Endothelial cell of hepatic sinusoid (primary cell): ENCODE measurements around the gene TKT.

Experiments used
- in situ Hi-C: cut with HindIII; loops from 2 replicates; pipeline ENCODE4 v1.10.0; 2017; ENCODE audit warnings: low sequenced_read_pairs

The TKT gene

DNA sequence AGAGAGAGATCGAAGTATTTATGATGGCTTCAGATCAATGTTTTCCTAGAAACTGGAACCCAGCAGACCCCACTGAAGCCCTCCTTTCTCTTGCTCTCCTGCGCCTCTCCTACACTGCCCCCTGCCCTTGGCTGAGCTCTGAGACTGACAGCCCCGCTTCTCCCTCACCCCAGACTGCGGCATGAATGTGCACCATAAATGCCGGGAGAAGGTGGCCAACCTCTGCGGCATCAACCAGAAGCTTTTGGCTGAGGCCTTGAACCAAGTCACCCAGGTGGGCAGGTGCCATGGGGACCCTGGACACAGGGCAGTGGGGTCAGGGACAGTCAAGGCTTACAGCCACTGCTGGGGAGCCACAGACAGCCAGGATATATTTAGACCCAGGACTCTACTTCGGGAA is 71.1 kb downstream of the TKT start:
- in situ Hi-C loops, result loop anchor here (5.0 kb wide), 2 partner anchors 32 to 58 kb away; no protein-coding TSS in a partner anchor

DNA sequence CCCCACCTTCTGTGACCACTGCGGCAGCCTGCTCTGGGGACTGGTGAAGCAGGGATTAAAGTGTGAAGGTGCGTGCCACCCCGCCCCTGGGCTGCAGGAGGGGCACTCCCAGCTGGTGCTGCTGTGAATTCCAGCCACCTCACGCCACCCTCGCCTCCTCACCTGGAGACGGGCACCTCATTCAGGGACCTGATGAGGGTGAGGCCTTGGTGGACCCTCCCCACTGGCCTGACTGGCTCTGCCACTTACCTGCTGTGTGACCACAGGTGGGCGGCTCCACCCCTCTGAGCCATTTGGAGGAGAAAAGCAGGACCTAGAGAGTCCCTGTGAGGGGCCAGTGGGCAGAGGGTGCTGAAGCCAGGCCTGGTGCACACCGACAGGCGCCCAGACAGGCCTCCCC is 72.3 kb downstream of the TKT start:
- in situ Hi-C loops, result no loop called here

DNA sequence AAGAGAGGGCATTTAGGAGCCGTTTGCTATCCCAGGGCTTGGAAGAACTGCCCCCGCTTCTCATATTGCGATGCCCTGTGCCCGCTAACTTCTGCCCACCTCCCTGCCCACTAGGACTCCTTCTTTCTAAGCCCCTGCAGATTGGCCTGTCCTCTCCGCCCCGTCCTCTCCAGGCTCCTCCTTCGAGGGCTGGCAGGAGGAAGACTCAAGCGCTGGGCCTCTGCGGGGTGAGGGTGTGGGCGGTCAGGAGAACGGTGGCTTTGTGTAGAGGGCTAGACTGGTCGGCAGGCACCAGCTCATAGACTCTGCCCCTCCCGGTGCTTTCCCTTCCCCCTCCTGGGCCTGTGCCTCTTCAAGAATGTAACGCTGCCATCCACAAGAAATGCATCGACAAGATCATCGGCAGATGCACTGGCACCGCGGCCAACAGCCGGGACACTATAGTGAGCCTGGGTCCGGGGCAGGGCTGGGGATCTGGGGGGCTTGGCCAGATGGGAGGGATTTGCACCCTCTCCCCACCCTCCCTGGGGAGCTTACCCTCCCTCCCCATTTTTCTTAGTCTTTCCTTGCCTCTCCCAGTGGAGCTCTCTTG is 73.0 kb downstream of the TKT start:
- in situ Hi-C loops, result no loop called here

DNA sequence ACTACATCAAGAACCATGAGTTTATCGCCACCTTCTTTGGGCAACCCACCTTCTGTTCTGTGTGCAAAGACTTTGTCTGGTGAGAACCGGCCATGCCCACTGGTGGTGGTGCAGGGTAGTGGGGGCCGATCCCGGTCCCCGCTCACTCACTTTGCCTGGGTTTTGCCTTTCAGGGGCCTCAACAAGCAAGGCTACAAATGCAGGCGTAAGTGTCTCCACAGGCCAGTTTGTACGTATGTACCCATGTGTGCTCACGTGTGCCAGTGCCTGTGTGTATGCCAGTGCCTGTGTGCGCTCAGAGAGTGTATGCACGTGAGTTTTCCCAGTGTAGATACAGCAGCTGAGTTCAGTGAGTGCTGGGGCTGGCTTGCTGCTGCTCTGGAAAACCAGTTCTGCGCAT is 74.3 kb downstream of the TKT start:
- in situ Hi-C loops, result no loop called here

DNA sequence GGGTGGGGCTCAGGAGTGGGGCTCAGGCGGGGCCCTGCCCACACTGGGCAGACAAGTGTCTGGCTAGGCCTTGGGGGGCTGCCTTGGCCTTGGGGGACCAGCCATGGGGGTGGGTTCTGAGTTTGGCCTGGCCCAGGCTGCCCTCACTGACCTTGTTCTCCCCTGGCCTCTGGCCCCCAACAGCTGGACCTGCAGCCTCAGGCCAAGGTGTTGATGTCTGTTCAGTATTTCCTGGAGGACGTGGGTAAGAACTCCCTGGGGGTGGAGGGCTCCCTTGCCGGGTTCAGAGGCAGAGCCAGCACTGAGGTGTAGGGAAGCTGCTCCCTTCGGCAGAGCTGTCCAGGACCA is 74.8 kb downstream of the TKT start:
- in situ Hi-C loops, result no loop called here

DNA sequence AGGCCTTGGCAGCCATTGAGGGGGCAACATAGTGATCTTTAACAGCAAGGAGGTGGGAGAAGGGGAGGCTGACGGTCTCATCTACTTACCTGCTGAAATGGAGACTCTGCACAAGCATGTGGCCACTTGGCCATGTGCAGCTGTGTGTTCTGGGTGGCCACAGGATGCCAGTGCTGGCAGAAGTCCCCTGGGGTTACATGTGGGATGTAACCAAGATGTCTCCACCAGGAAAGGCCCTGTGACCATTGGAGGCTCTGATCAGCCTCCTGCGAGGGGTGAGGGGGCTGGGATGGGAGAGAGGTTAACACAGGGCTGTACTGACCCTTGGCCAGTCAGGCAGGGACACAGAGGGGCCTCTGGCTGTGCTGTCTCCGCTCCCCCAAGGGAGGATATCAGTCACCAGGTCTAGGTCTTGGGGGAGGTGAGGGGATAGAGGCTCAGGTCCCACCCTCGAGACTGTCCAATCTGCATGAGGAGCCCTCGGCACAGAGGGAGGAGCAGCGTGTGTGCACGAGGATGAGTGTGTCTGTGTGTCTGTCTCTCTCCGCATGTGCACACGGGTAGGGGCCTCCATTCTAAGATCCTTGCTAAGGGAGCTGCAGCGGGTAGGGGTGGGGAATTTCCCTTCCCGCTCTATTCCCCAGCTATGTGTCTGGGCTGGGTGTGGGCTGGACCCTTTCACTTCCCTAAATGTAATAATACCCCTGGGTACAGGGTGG is 75.4 kb downstream of the TKT start:
- in situ Hi-C loops, result no loop called here

DNA sequence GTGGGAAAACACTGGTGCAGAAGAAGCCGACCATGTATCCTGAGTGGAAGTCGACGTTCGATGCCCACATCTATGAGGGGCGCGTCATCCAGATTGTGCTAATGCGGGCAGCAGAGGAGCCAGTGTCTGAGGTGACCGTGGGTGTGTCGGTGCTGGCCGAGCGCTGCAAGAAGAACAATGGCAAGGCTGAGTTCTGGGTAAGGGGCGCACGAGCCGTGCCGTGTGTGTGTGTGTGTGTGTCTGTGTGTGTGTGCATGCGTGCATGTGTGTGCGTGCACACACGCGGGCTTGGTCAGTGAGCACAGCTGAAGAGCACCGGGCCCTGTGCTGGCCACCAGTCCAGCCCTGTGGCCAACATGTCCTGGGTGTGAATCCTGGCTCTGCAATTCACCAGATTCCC is 76.2 kb downstream of the TKT start:
- in situ Hi-C loops, result no loop called here

DNA sequence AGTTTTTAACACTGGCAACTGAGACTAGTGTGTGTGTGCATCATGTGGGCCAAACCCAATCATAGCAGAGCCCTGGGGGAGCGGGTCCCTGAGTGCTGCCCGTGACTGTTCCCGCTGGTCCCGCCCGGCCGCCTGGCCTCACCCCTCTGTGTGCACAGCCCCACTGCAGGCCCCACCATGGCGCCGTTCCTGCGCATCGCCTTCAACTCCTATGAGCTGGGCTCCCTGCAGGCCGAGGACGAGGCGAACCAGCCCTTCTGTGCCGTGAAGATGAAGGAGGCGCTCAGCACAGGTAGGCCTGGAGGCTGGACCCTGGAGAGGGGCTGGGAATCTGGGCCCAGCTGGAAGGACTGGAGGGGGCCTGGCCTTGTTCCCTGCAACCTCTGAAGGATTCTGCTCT is 77.6 kb downstream of the TKT start:
- in situ Hi-C loops, result no loop called here

DNA sequence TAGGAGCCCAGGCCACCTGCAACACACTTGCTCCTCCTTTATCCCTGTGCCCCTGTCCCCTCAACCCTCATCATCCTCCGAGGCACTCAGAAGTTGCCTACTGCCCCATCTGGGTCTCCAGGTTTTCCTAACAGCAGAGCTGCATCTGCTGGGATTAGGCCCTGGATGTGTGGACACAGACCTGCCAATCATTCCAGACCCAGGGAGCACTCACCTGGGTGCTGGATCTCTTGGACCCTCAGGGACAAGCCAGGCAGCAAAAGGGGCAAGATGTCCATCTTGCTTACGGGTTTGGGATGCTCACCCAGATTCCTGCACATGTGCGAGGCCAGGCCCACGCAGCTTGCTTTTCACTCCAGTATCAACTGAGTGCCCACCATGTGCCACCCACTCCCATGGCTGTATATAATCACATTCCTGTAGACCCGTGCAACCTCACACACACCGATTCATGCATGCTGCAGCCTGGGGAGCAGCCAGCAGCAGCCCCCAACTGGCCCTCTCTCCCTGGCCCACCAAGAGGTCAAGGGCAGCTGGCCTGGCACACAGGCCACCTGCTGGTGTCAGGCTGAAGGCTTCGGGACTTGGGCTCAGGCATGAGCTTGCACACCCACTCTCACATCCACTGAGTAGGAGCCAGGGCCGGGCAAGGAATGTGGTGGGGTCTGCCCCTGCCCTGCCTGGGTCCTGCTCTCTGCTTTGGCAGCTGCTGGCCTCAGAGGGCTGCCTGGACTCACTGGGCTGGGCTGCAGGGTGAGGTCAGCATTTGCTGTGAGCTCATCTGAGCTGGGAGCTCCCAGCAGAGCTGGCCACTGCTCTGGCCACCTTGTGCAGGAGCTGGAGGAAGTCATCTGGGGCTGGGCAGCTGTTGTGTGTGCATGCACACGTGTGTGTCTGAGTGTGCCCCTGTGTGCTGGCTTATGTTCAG is 79.9 kb downstream of the TKT start:
- in situ Hi-C loops, result no loop called here
